ENCODE measurements around the gene SDCCAG8.

SDCCAG8 gene

DNA sequence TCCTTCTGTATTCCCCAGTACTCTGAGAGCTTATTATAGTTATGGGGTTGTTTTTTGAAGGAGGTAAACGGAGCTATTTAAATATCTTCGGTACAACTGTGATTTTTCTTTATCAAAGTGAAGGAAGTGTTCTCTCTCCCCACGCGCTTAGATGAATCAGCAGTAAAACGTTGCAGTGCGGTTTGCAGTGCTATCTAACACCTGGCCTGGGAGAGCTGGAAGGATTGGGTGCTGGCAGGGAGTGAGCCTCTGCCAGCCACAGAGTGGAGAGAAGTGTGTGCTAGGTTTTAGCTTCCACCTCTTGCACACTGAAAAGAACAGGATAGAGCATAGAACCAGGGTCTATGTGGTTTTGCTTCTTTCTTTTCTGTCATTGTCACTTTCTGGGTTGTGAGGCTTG is 165.9 kb downstream of the SDCCAG8 start:
- H3K36me3 Mint-ChIP-seq, result peaks cover 24% of the 10 kb centered on the region
- no peaks in the 10 kb centered on the region for H3K9me3 Mint-ChIP-seq
- H3K4me3 Mint-ChIP-seq, result peak overlapping the region; percentile 45
- H3K27ac Mint-ChIP-seq, result no peak overlapping the region
- peaks cover 26% of the 10 kb centered on the region for H3K4me1 Mint-ChIP-seq
- no peaks in the 10 kb centered on the region for H3K27me3 Mint-ChIP-seq

DNA sequence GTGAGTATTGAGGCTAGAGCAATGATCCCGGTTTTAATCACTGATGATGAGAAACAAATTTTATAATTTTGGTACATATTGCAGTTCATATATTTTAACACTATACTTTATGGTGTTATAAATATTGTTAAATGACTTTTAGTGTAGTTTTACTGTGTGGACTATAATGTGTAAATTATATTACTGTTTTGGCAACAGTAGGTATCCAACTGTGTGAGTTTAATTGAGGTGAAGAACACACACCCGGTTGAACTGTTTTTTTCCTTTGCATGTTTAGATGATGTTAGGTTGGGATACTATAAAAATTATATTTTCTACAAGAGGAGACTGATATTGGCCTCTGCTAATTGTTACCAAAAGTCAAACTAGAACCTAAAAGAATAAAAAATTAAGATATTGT is 166.5 kb downstream of the SDCCAG8 start:
- H3K27me3 Mint-ChIP-seq, result no peaks in the 10 kb centered on the region
- H3K4me1 Mint-ChIP-seq, result peaks cover 26% of the 10 kb centered on the region
- H3K9me3 Mint-ChIP-seq, result no peaks in the 10 kb centered on the region
- no peak overlapping the region for H3K27ac Mint-ChIP-seq
- H3K4me3 Mint-ChIP-seq, result no peak overlapping the region
- peaks cover 27% of the 10 kb centered on the region for H3K36me3 Mint-ChIP-seq

DNA sequence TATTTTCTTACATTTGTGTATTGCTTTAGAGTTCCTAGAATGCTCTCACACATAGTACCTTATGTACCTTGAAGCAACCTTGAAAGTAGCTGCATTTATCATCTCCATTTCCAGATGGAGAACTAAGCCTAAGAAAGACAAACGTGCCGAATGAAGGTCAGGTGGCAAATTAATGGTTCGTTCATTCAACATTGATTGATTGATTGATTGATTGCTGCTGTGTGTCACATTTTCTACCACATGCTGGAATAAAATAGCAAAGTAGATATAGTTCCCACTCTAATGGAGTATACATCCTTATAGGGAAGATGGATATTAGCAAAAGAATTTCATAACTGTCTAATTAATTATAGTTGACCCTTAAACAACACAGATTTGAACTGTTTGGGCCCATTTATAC is 172.2 kb downstream of the SDCCAG8 start:
- Mint-ChIP-seq H3K27me3 (no peaks in the 10 kb centered on the region), H3K4me3 (no peak overlapping the region), H3K9me3 (no peaks in the 10 kb centered on the region)

DNA sequence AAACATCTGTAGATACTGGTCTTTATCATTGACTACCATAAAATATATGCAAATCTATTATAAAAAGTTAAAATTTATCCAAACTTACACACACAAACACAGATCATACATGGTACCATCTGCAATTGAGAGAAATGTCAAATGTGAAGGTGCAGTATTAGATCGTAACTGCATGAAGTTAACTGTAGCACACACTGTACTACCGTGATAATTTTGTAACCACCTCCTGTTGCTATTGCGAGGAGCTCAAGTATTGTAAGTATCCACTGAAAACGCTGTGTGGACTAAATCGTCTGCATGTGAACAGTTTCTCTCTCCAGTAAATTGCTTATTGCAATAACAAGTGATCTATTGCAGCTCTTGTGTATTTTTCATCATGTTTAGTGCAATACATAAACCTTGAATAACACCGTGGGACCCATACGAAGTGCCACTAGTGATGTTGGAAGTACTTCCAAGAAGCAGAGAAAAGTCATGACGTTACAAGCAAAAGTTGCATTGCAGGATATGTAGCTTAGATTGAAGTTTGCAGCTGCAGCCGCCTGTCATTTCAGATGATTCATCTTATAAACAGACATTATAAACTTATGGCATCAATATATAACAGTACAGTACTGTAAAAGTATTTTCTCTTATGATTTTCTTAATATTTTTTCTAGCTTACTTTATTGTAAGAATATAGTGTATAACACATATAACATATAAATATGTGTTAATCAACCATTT is 172.9 kb downstream of the SDCCAG8 start:
- H3K27ac Mint-ChIP-seq, result no peak overlapping the region
- no peak overlapping the region for H3K4me3 Mint-ChIP-seq
- peaks cover 25% of the 10 kb centered on the region for H3K36me3 Mint-ChIP-seq
- no peaks in the 10 kb centered on the region for H3K4me1 Mint-ChIP-seq
- H3K27me3 Mint-ChIP-seq, result no peaks in the 10 kb centered on the region
- no peaks in the 10 kb centered on the region for H3K9me3 Mint-ChIP-seq

More for the DNA sequence above, 172.2 kb downstream of the SDCCAG8 start:
- Mint-ChIP-seq H3K27ac (no peak overlapping the region), H3K36me3 (peaks cover 25% of the 10 kb centered on the region), H3K4me1 (no peaks in the 10 kb centered on the region)

DNA sequence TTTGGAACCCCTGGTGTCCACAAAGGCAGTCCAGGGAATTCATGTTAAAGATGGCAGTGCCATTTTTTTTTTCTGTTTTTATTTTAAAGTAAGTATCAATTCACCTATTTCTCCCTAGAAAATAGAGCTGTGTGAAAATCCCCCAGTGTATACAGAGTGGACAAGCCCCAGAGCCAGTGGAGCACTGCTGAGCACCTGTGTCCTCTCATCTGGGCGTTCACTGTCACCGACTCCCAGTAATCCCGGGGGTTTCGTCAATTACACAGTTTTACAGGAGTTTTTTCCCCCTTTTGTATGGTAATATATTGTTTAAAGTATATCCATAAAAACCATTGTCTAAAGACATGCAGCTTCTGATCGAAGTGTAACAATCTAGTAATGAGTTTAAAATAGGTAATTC is 175.8 kb downstream of the SDCCAG8 start:
- Mint-ChIP-seq H3K9me3 (no peaks in the 10 kb centered on the region), H3K4me3 (no peak overlapping the region), H3K36me3 (peaks cover 23% of the 10 kb centered on the region)

DNA sequence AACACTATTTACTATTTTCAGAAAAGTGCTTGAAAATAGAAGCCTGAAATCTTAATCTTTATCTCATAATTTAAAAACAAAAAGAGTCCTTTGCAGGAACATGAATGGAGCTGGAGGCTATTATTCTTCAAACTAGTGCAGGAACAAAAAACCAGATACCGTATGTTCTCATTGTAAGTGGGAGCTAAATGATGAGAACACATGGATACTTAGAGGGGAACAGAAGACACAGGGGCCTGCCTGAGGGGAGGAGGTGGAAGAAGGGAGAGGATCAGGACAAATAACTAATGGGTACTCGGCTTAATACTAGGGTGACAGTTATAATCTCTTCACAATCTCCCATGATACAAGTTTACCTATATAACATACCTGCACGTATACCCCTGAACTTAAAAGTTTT is 176.3 kb downstream of the SDCCAG8 start:
- no peak overlapping the region for H3K27ac Mint-ChIP-seq
- no peaks in the 10 kb centered on the region for H3K9me3 Mint-ChIP-seq
- peaks cover 18% of the 10 kb centered on the region for H3K36me3 Mint-ChIP-seq
- no peaks in the 10 kb centered on the region for H3K27me3 Mint-ChIP-seq
- no peak overlapping the region for H3K4me3 Mint-ChIP-seq
- no peaks in the 10 kb centered on the region for H3K4me1 Mint-ChIP-seq

More for the DNA sequence above, 175.8 kb downstream of the SDCCAG8 start:
- Mint-ChIP-seq H3K27me3 (no peaks in the 10 kb centered on the region), H3K4me1 (no peaks in the 10 kb centered on the region), H3K27ac (no peak overlapping the region)

DNA sequence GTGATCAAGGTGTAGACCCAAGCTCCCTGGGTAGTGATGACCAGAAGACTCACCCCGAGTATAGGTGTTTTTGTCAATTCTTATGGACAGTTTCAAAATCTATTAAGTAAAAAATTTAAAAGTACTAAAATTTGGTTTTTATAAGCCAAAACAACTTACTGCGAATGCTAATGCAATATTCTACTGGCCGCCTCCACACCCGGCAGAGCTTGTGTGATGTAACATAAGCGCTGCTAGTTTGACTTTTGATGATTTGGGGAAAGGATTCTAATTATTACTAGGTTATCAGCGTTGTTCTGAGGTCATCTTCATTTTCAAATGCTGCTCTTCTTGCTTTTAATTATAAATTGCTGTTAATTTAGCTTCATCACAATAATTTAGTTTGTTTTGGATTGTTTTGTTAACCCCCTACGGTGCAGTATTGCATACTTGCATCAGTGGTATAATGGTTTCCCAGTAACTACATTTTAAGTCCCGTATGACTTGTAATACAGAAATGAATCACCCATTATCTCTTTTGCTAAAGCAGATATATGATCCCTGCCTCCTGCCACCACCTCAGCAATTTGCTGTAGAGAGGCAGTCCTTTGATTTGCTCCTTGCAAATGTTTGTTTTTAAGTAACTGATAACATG is 178.0 kb downstream of the SDCCAG8 start:
- Mint-ChIP-seq H3K9me3 (no peaks in the 10 kb centered on the region), H3K36me3 (peaks cover 16% of the 10 kb centered on the region), H3K4me1 (no peaks in the 10 kb centered on the region), H3K27me3 (no peaks in the 10 kb centered on the region), H3K4me3 (no peak overlapping the region), H3K27ac (no peak overlapping the region)

DNA sequence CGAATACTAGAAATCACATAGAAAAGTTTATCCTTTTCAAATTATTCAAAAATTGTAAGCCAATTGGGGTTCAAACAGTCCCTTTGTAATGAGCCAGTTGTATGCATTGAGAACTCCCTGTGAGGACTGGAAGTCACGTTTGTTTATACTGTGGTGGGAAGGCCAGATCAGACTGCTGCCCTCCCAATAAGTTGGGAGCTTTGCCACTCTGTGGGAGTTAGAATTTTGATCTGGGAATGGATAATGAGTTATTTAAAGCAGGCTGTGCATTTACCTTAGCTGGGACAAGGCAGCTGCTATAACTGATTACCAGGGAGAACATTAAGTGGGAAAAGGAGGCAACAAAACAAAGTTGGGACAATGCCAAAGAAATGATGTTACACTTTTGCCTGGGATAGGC is 178.8 kb downstream of the SDCCAG8 start:
- H3K27ac Mint-ChIP-seq, result no peak overlapping the region
- H3K36me3 Mint-ChIP-seq, result peaks cover 16% of the 10 kb centered on the region
- no peaks in the 10 kb centered on the region for H3K9me3 Mint-ChIP-seq
- no peaks in the 10 kb centered on the region for H3K4me1 Mint-ChIP-seq
- no peaks in the 10 kb centered on the region for H3K27me3 Mint-ChIP-seq
- H3K4me3 Mint-ChIP-seq, result no peak overlapping the region

DNA sequence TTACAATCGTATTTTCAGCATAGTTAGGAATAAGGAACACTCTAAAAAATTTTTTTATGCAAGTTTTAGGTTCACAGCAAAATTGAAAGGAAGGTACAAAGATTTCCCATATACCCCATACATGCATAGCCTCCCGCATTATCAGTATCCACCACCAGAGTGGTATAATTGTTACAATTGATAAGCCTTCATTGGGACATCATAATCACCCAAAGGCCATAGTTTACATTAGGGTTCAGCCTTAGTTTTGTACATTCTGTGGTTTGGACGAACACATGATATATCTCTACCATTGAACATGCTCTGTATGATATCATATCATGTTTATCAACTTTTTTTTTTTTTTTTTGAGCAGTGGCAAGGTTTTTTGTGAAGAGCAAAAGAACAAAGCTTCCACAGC is 180.0 kb downstream of the SDCCAG8 start:
- no peak overlapping the region for H3K27ac Mint-ChIP-seq
- H3K27me3 Mint-ChIP-seq, result no peaks in the 10 kb centered on the region
- peaks cover 15% of the 10 kb centered on the region for H3K36me3 Mint-ChIP-seq
- H3K9me3 Mint-ChIP-seq, result no peaks in the 10 kb centered on the region
- H3K4me1 Mint-ChIP-seq, result no peaks in the 10 kb centered on the region
- H3K4me3 Mint-ChIP-seq, result no peak overlapping the region

DNA sequence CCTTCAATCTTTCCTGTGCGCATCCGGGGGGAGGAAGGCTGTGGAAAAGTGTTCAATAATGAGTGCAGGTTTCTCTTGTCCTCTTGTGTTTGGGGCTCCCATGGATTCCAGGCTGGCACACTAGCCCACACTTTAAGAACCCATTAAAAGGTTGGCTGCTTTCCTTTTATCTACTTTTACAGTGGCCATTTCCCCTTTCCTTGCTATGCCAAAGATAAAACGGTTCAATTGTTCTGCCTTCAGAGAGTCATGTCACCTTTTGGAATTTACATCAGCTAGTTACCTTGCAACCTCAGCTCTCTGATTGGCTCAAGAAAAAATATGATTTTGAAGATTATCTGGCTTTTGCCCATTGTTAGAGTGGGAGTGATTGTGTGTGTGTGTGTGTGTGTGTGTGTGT is 182.3 kb downstream of the SDCCAG8 start:
- H3K27me3 Mint-ChIP-seq, result no peaks in the 10 kb centered on the region
- peaks cover 9% of the 10 kb centered on the region for H3K36me3 Mint-ChIP-seq
- no peak overlapping the region for H3K4me3 Mint-ChIP-seq
- no peaks in the 10 kb centered on the region for H3K9me3 Mint-ChIP-seq
- no peak overlapping the region for H3K27ac Mint-ChIP-seq
- no peaks in the 10 kb centered on the region for H3K4me1 Mint-ChIP-seq

DNA sequence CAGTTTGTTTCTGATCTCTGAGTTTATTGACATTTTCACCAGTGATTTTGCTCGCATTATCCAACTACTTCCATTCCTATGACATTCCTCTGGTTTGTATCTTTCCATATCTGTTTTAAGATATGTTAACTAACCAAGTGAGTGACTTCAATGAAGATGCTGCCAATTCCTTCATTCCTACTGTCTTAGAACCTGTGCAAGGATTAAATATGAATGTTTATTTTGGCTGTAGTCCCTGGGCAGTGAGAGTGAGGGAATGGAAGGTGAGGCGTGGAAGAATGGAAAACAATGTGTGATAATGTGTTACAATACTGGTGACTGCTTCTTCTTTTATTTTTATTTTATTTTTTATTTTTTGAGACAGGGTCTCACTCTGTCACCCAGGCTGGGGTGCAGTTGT is 183.0 kb downstream of the SDCCAG8 start:
- Mint-ChIP-seq H3K36me3 (peaks cover 9% of the 10 kb centered on the region), H3K4me3 (no peak overlapping the region), H3K27ac (no peak overlapping the region), H3K27me3 (no peaks in the 10 kb centered on the region), H3K9me3 (no peaks in the 10 kb centered on the region), H3K4me1 (no peaks in the 10 kb centered on the region)

DNA sequence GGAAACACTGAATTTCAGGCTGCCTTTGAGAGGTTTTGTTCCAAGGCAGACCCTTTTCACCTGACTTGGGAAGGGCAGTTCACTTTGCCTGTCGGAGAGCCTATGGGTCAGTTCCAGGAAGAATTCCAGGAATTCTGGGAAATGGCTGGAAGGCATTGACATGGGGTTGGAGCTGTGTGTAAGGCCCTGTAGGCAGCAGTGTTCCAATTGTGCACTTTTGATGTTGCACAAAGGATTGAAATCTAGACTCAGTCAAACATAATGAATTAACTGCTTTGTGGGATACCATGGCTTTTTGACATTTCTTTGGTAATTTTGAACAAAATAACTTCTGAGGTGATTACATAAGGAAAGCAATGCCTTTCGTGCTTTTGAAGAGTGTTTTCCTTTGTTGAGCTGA is 184.6 kb downstream of the SDCCAG8 start:
- Mint-ChIP-seq H3K27ac (no peak overlapping the region), H3K36me3 (peaks cover 11% of the 10 kb centered on the region), H3K9me3 (no peaks in the 10 kb centered on the region), H3K27me3 (no peaks in the 10 kb centered on the region), H3K4me1 (no peaks in the 10 kb centered on the region), H3K4me3 (no peak overlapping the region)

DNA sequence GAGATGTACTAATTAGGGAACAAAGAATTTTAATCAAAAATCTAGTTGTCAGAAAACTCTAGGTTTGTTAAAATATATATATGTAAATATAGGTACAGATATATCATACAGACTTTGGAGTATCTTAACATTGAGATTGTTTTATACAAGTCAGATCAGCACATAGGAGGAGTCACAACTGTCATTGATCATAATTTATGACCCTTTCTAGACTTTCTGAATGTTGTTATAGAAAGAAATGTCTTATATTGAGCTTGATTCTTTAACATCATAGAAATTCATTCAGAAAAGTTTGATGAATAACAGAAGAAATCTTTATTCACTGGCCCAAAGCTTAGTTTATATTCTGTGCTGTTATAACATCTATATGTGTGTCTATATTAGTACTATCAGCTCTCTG is 185.8 kb downstream of the SDCCAG8 start:
- no peak overlapping the region for H3K4me3 Mint-ChIP-seq
- no peaks in the 10 kb centered on the region for H3K27me3 Mint-ChIP-seq
- no peak overlapping the region for H3K27ac Mint-ChIP-seq
- H3K4me1 Mint-ChIP-seq, result no peaks in the 10 kb centered on the region
- no peaks in the 10 kb centered on the region for H3K9me3 Mint-ChIP-seq
- peaks cover 8% of the 10 kb centered on the region for H3K36me3 Mint-ChIP-seq

DNA sequence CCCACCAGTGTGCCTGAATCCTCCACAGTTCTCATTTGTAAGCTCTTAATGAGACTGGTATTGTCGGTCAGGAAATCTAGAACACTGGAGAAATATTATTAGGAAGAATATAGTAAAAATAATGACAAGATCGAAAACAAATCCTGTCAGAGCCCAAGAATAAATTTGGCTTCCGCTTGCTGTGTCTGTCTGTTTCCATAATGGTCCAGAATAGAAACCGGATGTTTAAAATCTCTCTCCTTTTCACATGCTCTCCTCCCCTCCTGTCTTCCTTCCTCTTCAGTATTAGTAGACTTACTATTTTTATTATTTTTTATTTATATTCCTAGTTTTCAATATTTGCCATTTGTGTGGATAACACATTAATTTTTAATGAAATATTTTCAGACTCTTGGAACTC is 187.7 kb downstream of the SDCCAG8 start:
- no peak overlapping the region for H3K4me3 Mint-ChIP-seq
- H3K27ac Mint-ChIP-seq, result no peak overlapping the region
- no peaks in the 10 kb centered on the region for H3K27me3 Mint-ChIP-seq
- peaks cover 8% of the 10 kb centered on the region for H3K36me3 Mint-ChIP-seq
- no peaks in the 10 kb centered on the region for H3K4me1 Mint-ChIP-seq
- no peaks in the 10 kb centered on the region for H3K9me3 Mint-ChIP-seq

DNA sequence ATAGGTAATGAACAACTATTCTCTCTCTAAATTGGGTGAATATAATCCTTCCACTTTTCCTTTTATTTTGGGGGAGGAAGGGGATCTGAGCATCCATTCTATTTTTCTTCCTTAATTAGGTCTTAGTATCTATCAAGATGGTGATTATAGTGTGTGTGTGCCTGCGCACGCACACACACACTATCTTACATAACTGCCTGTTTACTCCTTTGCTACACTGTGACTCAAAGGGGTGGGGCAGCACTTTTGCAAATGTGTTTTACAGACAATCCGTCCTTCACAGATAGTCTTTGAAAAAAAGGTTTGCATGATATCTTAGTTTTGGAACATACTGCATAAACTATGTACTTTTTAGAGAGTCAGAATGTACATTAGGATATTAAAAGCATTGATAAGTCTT is 191.5 kb downstream of the SDCCAG8 start:
- no peaks in the 10 kb centered on the region for H3K9me3 Mint-ChIP-seq
- no peak overlapping the region for H3K4me3 Mint-ChIP-seq
- no peaks in the 10 kb centered on the region for H3K27me3 Mint-ChIP-seq
- no peaks in the 10 kb centered on the region for H3K4me1 Mint-ChIP-seq
- no peak overlapping the region for H3K27ac Mint-ChIP-seq
- peaks cover 8% of the 10 kb centered on the region for H3K36me3 Mint-ChIP-seq

DNA sequence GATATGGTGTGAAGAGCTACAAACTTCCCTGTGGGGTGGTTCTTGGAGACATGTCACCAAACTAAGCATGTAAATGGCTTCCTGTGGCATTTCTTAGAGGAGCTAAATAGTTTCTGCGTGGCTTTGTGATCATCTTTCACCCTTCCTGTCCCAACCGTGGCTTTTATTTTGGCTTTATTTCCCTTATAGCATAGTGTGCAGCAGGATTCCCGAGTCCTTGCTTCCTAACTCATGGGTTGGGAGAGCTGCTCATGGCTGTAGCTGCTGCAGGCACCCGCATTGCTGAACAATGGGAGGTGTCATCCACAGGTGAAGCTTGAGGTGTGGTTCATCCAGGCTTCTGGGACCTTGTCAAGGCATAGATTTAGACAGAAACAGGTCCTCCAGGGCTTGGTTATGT is 192.0 kb downstream of the SDCCAG8 start:
- no peak overlapping the region for H3K27ac Mint-ChIP-seq
- H3K4me1 Mint-ChIP-seq, result no peaks in the 10 kb centered on the region
- no peaks in the 10 kb centered on the region for H3K27me3 Mint-ChIP-seq
- peaks cover 8% of the 10 kb centered on the region for H3K36me3 Mint-ChIP-seq
- no peaks in the 10 kb centered on the region for H3K9me3 Mint-ChIP-seq
- no peak overlapping the region for H3K4me3 Mint-ChIP-seq

DNA sequence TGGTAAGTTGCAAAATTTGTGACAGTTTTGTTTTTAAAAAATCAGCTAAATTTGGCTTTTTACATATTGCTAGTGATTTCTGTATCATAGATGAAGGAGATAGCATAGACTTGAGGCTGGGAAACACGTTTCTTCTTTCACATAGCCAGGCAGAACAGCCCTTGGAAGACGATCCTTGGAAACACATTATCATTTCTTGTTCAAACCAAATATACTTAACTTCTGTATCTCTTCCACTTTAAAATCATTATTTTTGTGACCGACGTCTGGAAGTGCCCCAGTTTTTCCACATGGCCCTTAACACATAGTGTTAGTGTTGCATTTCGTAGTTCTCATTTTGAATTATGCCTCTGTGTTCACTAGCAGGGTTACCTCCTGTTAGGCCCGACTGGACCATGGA is 193.5 kb downstream of the SDCCAG8 start:
- Mint-ChIP-seq H3K9me3 (no peaks in the 10 kb centered on the region), H3K27me3 (no peaks in the 10 kb centered on the region), H3K36me3 (peaks cover 8% of the 10 kb centered on the region), H3K4me1 (no peaks in the 10 kb centered on the region), H3K27ac (no peak overlapping the region), H3K4me3 (no peak overlapping the region)
